ENCODE results near the gene PITPNB.

Gene PITPNB

GRCh38 chr22:27805841-27806240, 113.2 kb downstream of the PITPNB start:
- Histone ChIP-seq H3K36me3 (ENCODE audit: control insufficient read depth in 2 of 2, insufficient read depth in 2 of 2, low read length in 2 of 2) (no peaks in the 10 kb centered on the region), H3K9me3 (ENCODE audit: control insufficient read depth in 2 of 2, low read length in 2 of 2) (no peaks in the 10 kb centered on the region), H3K9ac (ENCODE audit: low read depth in 1 of 2, low read length in 2 of 2) (no peak overlapping the region), H3K4me3 (ENCODE audit: low read length in 2 of 2) (no peak overlapping the region), H3K27me3 (ENCODE audit: control insufficient read depth in 2 of 2, insufficient read depth in 2 of 2, low read length in 2 of 2) (peaks cover 15 to 22% of the 10 kb centered on the region in 2 donors), H3K27ac (ENCODE audit: low read depth in 2 of 2, low read length in 2 of 2) (no peak overlapping the region), H3K4me1 (ENCODE audit: control insufficient read depth in 2 of 2, insufficient read depth in 2 of 2, low read length in 2 of 2) (peaks cover 1 to 7% of the 10 kb centered on the region in 2 donors)

DNA sequence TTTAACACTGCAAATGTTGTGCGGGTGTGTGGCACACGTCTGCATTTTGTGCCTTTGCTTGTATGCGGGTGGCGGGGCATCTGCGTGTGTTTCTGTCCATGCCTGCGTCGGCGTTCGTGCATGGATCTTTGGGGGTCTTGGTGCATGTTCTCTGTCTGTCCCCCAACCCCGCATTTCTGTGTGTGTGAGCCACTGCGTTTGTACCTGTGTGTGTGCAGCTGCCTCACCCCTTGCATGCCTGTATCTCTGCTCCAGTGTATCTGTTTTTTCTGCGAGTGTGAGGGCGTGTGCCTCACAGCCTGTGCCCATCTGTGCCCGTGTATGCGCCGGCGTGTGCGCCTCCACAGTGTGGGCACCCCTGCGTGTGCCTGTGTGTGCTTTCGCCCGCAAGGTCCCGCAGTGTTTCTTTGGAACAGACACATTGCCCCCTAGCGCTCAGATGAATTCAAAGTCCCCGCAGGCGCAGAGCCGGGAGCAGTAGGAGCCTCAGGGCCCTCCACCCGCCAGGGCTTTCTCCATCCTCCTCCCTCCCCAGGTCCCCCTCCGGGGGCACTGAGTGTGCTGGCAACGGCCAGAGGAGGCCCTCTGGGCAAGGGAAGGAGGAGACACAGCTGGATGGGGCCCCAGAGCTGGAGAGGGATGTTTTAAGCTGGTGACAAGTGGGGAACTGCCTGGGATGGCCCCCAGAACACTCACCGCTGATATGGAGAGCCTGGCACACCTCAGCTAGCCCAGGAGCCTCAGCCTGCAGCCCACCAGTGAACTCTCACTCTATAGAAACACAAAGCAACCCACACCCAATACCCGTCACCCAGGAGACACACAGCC, 114.4 kb downstream of the PITPNB start:
- Histone ChIP-seq H3K36me3 (ENCODE audit: control insufficient read depth in 2 of 2, insufficient read depth in 2 of 2, low read length in 2 of 2) (no peaks in the 10 kb centered on the region), H3K4me1 (ENCODE audit: control insufficient read depth in 2 of 2, insufficient read depth in 2 of 2, low read length in 2 of 2) (peaks cover 0 to 7% of the 10 kb centered on the region in 2 donors), H3K9me3 (ENCODE audit: control insufficient read depth in 2 of 2, low read length in 2 of 2) (no peaks in the 10 kb centered on the region), H3K27me3 (ENCODE audit: control insufficient read depth in 2 of 2, insufficient read depth in 2 of 2, low read length in 2 of 2) (peaks cover 18 to 26% of the 10 kb centered on the region in 2 donors), H3K27ac (ENCODE audit: low read depth in 2 of 2, low read length in 2 of 2) (no peak overlapping the region), H3K9ac (ENCODE audit: low read depth in 1 of 2, low read length in 2 of 2) (no peak overlapping the region), H3K4me3 (ENCODE audit: low read length in 2 of 2) (no peak overlapping the region)

DNA sequence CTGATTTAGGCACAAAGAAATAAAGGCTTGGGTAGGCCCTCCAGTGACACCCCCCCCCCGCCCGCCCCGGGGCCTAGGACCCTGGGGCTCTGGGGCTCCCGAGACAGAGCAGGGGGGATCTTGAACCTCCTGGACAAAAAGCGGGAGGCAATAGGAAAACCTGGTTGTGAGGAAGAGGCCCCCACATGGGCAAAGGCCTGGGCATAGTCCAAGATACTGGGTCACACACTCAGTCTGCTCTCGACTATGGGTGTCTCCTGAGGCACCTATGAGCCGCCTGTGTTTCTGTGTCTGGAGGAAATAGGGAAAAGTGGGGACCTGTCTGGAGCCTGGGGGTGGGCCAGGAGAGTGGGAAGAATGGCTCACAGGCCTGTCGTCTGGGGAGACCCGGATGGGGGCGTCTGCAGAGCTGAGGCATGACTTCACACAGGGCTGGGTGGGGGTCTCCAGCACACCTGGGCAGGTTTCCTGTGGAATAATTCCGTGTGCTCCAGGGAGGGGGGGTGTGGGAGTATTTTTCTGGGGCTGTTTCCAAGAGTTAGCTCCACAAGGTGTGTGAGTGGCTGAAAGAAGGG, 115.1 kb downstream of the PITPNB start:
- peaks cover 16 to 24% of the 10 kb centered on the region in 2 donors for H3K27me3 ChIP-seq (ENCODE audit: control insufficient read depth in 2 of 2, insufficient read depth in 2 of 2, low read length in 2 of 2)
- H3K9ac ChIP-seq (ENCODE audit: low read depth in 1 of 2, low read length in 2 of 2): no peak overlapping the region
- no peaks in the 10 kb centered on the region for H3K9me3 ChIP-seq (ENCODE audit: control insufficient read depth in 2 of 2, low read length in 2 of 2)
- no peaks in the 10 kb centered on the region for H3K36me3 ChIP-seq (ENCODE audit: control insufficient read depth in 2 of 2, insufficient read depth in 2 of 2, low read length in 2 of 2)
- H3K4me1 ChIP-seq (ENCODE audit: control insufficient read depth in 2 of 2, insufficient read depth in 2 of 2, low read length in 2 of 2): peaks cover 0 to 7% of the 10 kb centered on the region in 2 donors
- no peak overlapping the region for H3K4me3 ChIP-seq (ENCODE audit: low read length in 2 of 2)
- H3K27ac ChIP-seq (ENCODE audit: low read depth in 2 of 2, low read length in 2 of 2): no peak overlapping the region

- Histone ChIP-seq H3K4me1 (ENCODE audit: control insufficient read depth in 2 of 2, insufficient read depth in 2 of 2, low read length in 2 of 2) (peaks cover 0 to 7% of the 10 kb centered on the region in 2 donors), H3K27me3 (ENCODE audit: control insufficient read depth in 2 of 2, insufficient read depth in 2 of 2, low read length in 2 of 2) (peaks cover 13 to 24% of the 10 kb centered on the region in 2 donors), H3K36me3 (ENCODE audit: control insufficient read depth in 2 of 2, insufficient read depth in 2 of 2, low read length in 2 of 2) (no peaks in the 10 kb centered on the region), H3K9ac (ENCODE audit: low read depth in 1 of 2, low read length in 2 of 2) (no peak overlapping the region), H3K4me3 (ENCODE audit: low read length in 2 of 2) (peak overlapping the region; percentile 56 to 58), H3K9me3 (ENCODE audit: control insufficient read depth in 2 of 2, low read length in 2 of 2) (no peaks in the 10 kb centered on the region), H3K27ac (ENCODE audit: low read depth in 2 of 2, low read length in 2 of 2) (no peak overlapping the region)
Measured at GRCh38 chr22:27802346-27803073, 116.5 kb downstream of the PITPNB start.
